Effector CD4-positive, alpha-beta T cell (primary cell): ENCODE results near the gene SGCA.

ENCODE experiments used
- DNase-seq: peaks from one replicate; pipeline ENCODE4 v3.0.0-alpha.2; 2020

SGCA gene

GRCh38 chr17:50134206-50135110 lies 31.3 kb upstream of the SGCA start:
- no peak for DNase-seq

- DNase-seq, result no peak
Measured at GRCh38 chr17:50135316-50136095, 30.3 kb upstream of the SGCA start.

DNA sequence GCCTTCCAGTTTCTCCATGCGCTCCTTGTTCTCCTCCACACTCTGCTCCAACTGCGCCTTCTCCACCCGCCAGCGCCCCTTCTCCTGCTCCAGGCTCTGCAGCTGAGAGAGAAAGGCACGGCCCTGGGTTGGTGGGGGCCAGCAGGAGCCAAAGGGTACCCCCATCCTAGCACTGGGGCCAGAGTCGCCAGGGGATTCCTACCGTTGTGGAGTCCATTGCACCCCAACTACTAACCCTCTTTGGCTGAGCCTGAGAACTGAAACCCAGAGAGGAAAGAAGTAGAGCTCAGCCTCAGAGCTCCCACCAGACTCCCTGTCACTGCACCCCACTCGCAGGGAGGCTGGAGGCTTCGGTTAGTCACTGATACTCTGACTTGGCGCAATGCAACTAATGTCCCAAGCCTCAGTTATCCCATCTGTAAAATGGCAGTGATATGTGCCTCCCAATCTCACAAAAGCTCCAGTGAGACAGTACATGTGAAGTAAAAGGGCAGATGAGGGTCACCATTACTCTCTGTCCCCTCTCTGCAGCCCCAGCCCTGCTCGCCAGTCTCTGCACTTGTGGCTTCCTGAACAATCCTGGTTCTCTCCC lies 29.6 kb upstream of the SGCA start:
- no peak for DNase-seq

DNA sequence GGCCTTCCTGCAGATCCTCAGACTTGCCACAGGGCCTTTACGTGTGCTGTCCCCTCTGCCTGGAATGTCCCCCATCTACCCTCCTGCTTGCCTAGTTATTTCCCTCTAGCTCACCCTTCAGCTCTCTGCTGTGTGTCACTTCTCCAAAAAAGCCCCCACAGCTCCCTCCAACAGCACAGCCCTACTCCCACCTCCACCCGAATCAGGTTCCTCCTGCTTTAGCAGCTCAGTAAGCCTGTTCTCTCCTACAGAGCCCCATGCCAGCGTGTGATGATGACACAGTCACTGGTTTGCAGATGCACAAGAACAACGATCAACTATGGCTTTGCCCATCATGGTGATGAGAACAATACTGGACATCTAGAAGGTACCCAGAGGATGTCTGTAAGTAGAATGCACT lies 28.8 kb upstream of the SGCA start:
- DNase-seq, result no peak

GRCh38 chr17:50139185-50139783 lies 26.5 kb upstream of the SGCA start:
- DNase-seq, result no peak

- peak; percentile 76 for DNase-seq
Measured at GRCh38 chr17:50139950-50140885, 25.6 kb upstream of the SGCA start.

DNA sequence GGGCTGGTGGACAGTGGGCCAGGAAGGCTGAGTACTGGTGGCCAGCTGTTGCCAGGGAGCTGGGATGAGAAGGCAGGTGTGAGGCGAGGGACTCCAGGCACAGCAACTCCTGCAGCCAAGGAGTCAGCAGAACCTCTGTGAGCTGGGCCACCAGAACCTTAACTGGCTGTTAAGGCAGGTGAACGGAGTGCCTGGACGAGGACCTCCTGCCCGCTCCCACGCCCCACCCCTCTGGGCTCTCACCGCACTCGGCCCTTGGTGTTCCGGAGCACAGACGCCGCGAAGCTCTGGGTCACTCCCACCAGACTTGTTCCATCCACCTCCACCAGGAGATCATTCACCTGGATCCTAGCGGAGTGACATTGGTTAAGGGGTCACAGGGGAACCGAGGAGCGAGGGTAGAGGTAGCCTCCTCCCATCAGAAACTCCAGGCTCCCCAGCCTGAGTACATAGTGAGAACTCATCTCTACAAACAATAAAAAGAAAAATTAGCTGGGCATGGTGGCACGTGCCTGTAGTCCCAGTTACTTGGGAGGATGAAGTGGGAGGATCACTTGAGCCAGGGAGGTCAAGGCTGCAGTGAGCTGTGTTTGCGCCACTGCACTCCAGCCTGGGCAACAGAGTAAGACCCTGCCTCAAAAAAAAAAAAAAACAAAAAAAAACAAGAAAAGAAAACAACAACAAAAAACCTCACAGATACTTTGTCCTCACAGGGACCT lies 24.6 kb upstream of the SGCA start:
- no peak for DNase-seq

- no peak for DNase-seq
Measured at GRCh38 chr17:50141745-50142110, 24.1 kb upstream of the SGCA start.

GRCh38 chr17:50143461-50144176 lies 22.2 kb upstream of the SGCA start:
- no peak for DNase-seq

- no peak for DNase-seq
Measured at GRCh38 chr17:50144355-50144754, 21.4 kb upstream of the SGCA start.

DNA sequence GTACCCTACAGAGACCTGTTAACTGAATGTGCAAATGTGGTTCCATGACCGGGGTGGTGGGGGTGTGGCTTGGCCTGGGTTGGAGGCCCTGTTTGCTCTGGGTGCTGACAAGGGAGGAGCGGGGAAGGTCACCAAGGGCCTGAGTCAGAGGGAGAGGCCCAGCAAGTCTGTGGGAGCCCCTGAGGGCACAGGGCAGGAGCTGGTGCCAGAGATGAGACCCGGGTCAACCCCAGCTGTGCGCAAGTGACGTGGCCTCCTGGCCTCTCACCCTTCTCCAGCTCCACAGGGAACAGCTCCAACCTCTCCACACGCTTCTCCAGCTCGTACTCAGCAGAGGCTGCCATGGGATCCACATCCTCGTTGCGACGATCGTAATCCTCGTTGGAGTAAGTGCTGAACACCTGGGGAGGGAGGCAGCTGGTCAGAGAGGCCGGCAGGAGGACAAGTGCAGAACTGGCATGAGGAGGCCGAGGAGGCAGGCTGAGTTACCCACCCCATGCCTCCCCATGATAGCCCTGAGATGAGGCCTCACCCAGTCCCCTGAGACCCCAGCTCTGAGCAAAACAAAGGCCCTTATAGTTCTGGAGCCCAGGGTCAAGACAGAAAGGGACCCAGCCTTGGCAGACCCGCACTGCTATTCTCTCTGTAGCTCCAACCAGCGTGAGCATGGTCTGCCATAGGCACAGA lies 20.8 kb upstream of the SGCA start:
- DNase-seq, result no peak

GRCh38 chr17:50145532-50146229 lies 20.1 kb upstream of the SGCA start:
- no peak for DNase-seq

- no peak for DNase-seq
Measured at GRCh38 chr17:50146230-50146926, 19.4 kb upstream of the SGCA start.

DNA sequence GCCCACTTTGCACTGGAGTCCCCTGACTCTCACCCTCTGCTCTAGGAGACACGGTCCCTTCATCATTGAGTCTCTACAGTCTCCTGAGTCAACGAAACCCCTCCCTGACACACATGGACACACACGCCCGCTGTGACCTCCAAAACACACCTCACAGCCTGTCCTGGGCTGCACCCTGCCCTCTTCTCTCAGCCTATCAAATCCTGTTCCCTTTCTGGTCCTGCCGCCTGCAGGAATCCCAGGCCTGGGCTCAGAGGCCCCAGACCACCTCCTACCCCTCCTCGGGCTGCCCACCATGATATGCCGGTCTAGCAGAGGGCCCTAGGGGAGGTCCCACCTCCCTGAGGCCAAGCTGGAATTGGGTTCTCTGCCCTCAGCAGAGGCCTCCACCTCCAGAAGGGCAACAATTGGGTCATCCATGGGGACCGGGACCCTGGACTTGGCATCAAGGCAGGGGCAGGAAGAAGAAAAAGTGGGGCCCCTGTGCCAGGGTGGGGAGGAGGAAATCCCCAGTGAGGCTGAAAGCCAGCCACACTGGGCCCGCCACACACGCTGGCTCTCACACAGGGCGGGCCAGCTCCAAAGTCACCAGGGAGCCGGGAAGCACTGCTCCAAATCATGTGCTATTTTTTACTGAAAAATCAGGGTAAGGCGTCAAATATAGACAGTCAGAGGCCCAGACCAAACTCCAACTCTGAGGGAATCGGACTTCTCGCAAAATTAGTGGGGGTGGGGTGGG lies 18.7 kb upstream of the SGCA start:
- DNase-seq, result no peak

DNA sequence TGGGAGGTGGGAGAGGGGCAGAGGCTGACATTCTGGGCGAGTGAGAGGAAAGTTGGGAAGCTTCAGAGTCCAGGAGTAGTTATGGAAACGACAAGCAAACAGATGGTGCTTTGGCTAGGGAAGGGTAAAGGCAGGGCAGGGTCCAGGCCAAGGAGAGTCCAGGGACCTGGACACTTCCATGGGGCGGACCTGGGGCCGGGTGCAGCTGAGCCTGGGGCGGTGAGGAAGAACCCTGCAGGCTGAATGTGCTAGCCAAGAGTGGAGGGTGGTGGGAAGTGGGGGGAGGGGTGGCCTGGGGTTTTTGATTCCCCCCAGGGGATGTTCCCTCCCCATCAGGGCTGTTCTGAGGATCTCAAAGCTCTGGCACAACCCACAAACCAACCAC lies 18.0 kb upstream of the SGCA start:
- DNase-seq, result no peak

DNA sequence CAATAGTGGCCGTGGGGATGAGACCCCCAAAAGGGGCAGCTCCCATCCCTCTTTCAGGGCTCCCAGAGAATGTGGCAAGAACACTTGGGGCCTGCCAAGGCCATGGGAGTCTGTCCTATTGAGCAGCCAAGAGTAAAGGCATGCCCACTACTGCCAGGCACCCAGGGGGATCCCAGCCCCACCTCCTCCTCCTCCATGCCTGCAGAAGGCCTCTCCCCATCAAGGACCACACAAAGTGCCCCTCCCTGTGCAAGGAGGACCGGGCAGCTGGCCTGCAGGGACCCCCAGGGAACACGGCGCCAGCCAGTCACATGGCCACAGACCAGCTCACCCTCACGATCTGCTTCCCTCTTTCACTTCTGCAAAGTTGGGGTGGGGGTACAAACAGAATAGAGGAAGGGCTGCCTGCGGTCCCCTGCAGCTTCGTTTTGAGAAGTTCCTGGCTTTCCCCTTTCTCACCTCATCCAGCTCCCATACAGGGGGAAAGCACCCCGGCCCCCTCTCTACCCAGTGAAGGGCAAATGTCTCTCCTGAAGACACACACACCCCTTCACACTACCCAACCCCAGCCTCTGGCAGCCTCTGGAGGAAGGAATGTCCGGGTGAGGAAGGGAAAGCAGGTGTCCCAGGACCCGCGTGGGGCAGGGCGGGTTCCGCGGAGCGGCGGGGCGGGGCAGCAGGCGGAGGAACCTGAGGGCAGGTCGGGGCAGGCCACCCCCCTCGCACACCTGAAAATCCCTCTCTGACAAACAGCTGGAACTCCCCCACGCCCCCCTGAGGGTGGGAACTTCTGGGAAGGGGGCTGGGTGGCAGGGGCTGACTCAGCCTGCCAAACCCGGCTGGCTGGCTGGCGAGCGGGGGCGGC lies 17.3 kb upstream of the SGCA start:
- DNase-seq, result peak; percentile 72

DNA sequence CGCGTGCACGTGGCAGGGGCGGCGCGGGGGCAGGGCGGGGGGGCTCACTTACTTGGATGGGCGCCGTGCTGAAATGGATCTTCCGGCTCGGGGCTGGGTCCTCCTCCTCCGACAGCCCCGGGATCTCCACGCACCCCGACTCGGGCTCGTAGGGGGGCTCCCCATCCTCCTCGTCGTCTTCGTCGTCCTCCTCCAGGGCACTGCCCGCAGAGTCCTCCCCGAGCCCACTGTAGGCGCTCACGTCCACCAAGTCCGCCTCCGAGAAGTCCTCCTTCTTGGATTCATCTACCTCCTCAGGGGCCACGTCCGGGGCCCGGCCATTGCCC lies 16.8 kb upstream of the SGCA start:
- DNase-seq, result no peak
